HepG2 (cell line): ENCODE results near the gene GCLM.

Experiments
- ATF1 ChIP-seq: IDR thresholded peaks from 2 replicates; pipeline ENCODE4 v1.6.1; 2016; ENCODE audit warnings: mild to moderate bottlenecking, control low read depth
- CTCF ChIP-seq: sonication (generic); formaldehyde crosslinking; IDR thresholded peaks from 2 replicates; pipeline ENCODE4 v1.5.0; 2020; ENCODE audit warnings: mild to moderate bottlenecking, missing genetic modification reagents, moderate library complexity
- ELF1 ChIP-seq: sonication (generic); formaldehyde crosslinking; IDR thresholded peaks from 2 replicates; pipeline ENCODE4 v1.4.0; 2020; ENCODE audit warnings: missing genetic modification reagents
- ISL2 ChIP-seq: sonication (generic); formaldehyde crosslinking; IDR thresholded peaks from 2 replicates; pipeline ENCODE4 v1.5.0; 2020; ENCODE audit warnings: missing genetic modification reagents
- PHF8 ChIP-seq: sonication (generic); formaldehyde crosslinking; IDR thresholded peaks from 2 replicates; pipeline ENCODE4 v1.5.0; 2020; ENCODE audit warnings: missing genetic modification reagents
- ZNF10 ChIP-seq: sonication (generic); formaldehyde crosslinking; IDR thresholded peaks from 2 replicates; pipeline ENCODE4 v1.4.0; 2020; ENCODE audit warnings: mild to moderate bottlenecking, low read depth, missing genetic modification reagents, borderline replicate concordance
- ZNF331 ChIP-seq: sonication (generic); formaldehyde crosslinking; IDR thresholded peaks from 2 replicates; pipeline ENCODE4 v1.4.0; 2020; ENCODE audit warnings: missing genetic modification reagents

- no peak for TF ChIP-seq PHF8 (CRISPR knock-in tag)
- TF ChIP-seq CTCF (CRISPR knock-in tag) = no peak
- TF ChIP-seq ZNF10 = no peak
- no peak for TF ChIP-seq ISL2 (CRISPR knock-in tag)
- no peak for TF ChIP-seq ATF1 (CRISPR knock-in tag)
- no peak for TF ChIP-seq ELF1 (CRISPR knock-in tag)
- TF ChIP-seq ZNF331 (CRISPR knock-in tag) = no peak
Measured at GRCh38 chr1:93917302-93917701, 8.1 kb upstream of the GCLM start.
